Adrenal gland (tissue), 12 donors: ENCODE measurements around the gene MBD3. TPM values are rescaled to one million over a fixed set of nuclear protein-coding genes. Genes with fewer than 3 reads are reported as not detected.

Experiments
- DNase-seq, 7 donors: peaks; one replicate each; pipeline ENCODE4 v3.0.0-alpha.2; 2019 to 2020
- H3K27ac ChIP-seq, 5 donors: fragments of 200-600 bp; sonication (generic) in 4 of 5; 1 replicate in 3 of 5; 2 replicates in 2 of 5; pipeline versions ENCODE4 v1.5.1 to v1.8.0; 2016 to 2020; ENCODE audit warnings: mild to moderate bottlenecking in 1 of 5
- H3K27me3 ChIP-seq: fragments of 200-600 bp; 2 replicates; pipeline ENCODE4 v1.8.0; 2021
- H3K36me3 ChIP-seq, 2 donors: fragments of 200-600 bp; replicated peaks in 1 of 2; 1 replicate in 1 of 2; 2 replicates in 1 of 2; pipeline versions ENCODE4 v1.5.1 to v1.8.0; 2018 to 2022
- H3K4me1 ChIP-seq, 2 donors: fragments of 200-600 bp; replicated peaks in 1 of 2; 1 replicate in 1 of 2; 2 replicates in 1 of 2; pipeline versions ENCODE4 v1.5.1 to v1.8.0; 2018 to 2021
- H3K4me3 ChIP-seq, 4 donors: fragments of 200-600 bp; sonication (generic) in 3 of 4; one replicate each; pipeline ENCODE4 v1.5.1; 2016 to 2018
- H3K9me3 ChIP-seq, 3 donors: fragments of 200-600 bp; sonication (generic) in 1 of 3; replicated peaks in 1 of 3; 1 replicate in 2 of 3; 2 replicates in 1 of 3; pipeline versions ENCODE4 v1.5.1 to v1.8.0; 2016 to 2021
- POLR2A ChIP-seq, 2 donors: fragments of 450-650 bp; IDR thresholded peaks; one replicate each; pipeline ENCODE4 v1.6.1; 2017; ENCODE audit warnings: antibody characterized with exemption in 2 of 2, mild to moderate bottlenecking in 2 of 2, moderate library complexity in 1 of 2
- WGBS, 4 donors: extraction: QIAGEN DNeasy Blood & Tissue Kit in 2 of 4; methylation state at CpG; one replicate each; pipeline versions ENCODE4 v1.1.5 to v1.1.7; 2013 to 2017; 5-methylcytosine and 5-hydroxymethylcytosine counted together
- intact Hi-C, 2 donors: fragments of 100-400 bp; cut with DNase I; formaldehyde crosslinking; loops; one replicate each; pipeline versions ENCODE4 v1.14.1 to v1.15.0; 2022 to 2023
- polyA plus RNA-seq, 3 donors: library from polyadenylated mRNA; stranded (reverse); fragments of 200-250 nt in 2 of 3; fragments of 350-450 nt in 1 of 3; fragmentation: Illumina TruSeq in 1 of 3; extraction: RNeasy Lipid Tissue Mini Kit (QIAGEN cat#74804) in 1 of 3; gene quantifications; one replicate each; pipeline ENCODE4 v1.2.3, GENCODE V29; 2013 to 2014
- total RNA-seq, 9 donors: library from RNA; depleted of rRNA in 4 of 9; stranded (reverse); fragments of >200 nt in 4 of 9; fragments of 120-200 nt in 1 of 9; fragmentation: NEBNext Ultra II Directional in 1 of 9; extraction: Animal tissue kit (Norgen Biotek cat#: 25700) in 1 of 9; gene quantifications; one replicate each; pipeline versions ENCODE4 v1.1.0 to v1.2.4, GENCODE V29; 2013 to 2023
- TF ChIP-seq, protein P1 (sequence below), 6 experiments: fragments of 450-650 bp in 4 of 6; fragments of 200-600 bp in 2 of 6; sonication (generic) in 1 of 6; IDR thresholded peaks; 1 replicate in 5 of 6; 2 replicates in 1 of 6; pipeline versions ENCODE4 v1.5.1 to v1.8.0; 2016 to 2021; ENCODE audit warnings: antibody characterized with exemption in 6 of 6, mild to moderate bottlenecking in 2 of 6, moderate library complexity in 1 of 6
- donor health status: healthy with polysubstance abuse.
- donor health status: Bipolar disorder and iron deficiency.
- donor health status: DM: yes; HTN: yes; CAD: no.
- donor health status: DM: no; HTN: no; CAD: no.
- donor health status: DM: no; HTN: no; CAD: no.
- donor health status: DM: yes; HTN: yes; CAD: no.

The MBD3 gene
- total and polyA plus RNA-seq, 12 donors, result 3.5 to 221 (median 94.0) TPM

DNA sequence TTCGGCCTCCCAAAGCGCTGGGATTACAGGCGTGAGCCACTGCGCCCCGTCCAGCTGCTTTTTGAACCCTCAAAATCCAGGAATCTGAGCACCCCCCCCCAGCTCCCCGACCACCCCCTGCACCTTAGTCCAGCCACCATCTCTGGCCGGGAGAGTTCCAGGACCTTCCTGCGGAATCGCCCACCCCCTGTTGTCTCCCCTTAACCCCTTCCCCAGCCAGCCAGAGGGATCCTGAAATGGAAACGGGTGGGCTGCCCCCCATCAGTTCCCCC lies 772 bp upstream of the MBD3 start:
- H3K4me3 ChIP-seq, result peak overlapping the region in 1 of 4 donors; percentile 94
- no peak for DNase-seq
- H3K27ac ChIP-seq, result no peak overlapping the region
- 20 to 43% (median 39%) methylated on average over 1 to 10 of the region's 10 CpGs for WGBS, 4 donors
- intact Hi-C loops, result no loop called here
- peaks cover 12 to 16% of the 10 kb centered on the region in 2 donors for H3K4me1 ChIP-seq
- peaks cover 0 to 27% of the 10 kb centered on the region in 2 donors for H3K36me3 ChIP-seq
- TF ChIP-seq, protein P1, sequence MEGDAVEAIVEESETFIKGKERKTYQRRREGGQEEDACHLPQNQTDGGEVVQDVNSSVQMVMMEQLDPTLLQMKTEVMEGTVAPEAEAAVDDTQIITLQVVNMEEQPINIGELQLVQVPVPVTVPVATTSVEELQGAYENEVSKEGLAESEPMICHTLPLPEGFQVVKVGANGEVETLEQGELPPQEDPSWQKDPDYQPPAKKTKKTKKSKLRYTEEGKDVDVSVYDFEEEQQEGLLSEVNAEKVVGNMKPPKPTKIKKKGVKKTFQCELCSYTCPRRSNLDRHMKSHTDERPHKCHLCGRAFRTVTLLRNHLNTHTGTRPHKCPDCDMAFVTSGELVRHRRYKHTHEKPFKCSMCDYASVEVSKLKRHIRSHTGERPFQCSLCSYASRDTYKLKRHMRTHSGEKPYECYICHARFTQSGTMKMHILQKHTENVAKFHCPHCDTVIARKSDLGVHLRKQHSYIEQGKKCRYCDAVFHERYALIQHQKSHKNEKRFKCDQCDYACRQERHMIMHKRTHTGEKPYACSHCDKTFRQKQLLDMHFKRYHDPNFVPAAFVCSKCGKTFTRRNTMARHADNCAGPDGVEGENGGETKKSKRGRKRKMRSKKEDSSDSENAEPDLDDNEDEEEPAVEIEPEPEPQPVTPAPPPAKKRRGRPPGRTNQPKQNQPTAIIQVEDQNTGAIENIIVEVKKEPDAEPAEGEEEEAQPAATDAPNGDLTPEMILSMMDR (IDR thresholded peaks at IDR 0.05), result no peak
- no peak for TF ChIP-seq POLR2A (IDR thresholded peaks at IDR 0.05)
- H3K9me3 ChIP-seq, result no peaks in the 10 kb centered on the region
- H3K27me3 ChIP-seq, result no peaks in the 10 kb centered on the region

DNA sequence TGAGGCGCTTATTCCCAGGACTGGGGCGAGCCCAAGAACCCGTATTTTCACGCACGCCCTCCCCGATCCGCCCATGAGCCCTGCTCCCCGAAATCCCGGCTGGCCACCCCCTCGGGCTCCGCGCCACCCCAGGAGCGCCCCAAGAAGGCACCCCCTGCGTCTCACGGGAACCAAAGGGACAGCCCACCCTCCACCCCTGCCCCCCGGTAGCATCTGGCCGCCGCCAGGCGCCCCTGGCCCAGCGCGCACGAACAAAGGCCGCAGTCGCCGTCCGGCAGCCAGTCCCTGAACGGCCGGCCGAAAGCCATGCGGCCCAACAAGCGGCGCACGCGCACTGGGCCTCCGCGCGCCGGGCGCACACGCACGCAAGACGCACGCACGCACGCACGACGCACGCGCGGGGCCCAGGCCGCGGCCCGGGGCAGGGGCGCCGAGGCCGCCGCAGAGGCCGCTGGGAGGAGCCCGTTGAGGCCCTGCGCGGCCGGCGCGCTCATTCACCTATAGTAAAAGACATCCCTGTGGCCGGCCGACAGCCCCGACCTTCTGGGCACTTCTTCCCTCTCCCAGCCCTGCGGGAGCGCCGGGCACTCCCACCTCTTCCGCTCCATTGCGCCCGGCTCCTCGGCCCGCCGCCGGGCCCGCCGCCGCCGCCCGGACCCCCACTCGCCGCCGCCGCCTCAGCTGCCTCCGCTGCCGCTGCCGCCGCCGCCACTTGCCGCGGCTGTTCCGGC lies 476 bp downstream of the MBD3 start:
- DNase-seq, result peak; percentile 83 to 92 (median 87)
- Histone ChIP-seq H3K4me3 (peak overlapping the region; percentile 1 to 94 (median 58)), H3K9me3 (no peaks in the 10 kb centered on the region), H3K27me3 (no peaks in the 10 kb centered on the region), H3K4me1 (peaks cover 12 to 25% of the 10 kb centered on the region in 2 donors), H3K27ac (peak overlapping the region; percentile 67 to 100 (median 92)), H3K36me3 (peaks cover 0 to 16% of the 10 kb centered on the region in 2 donors)
- WGBS, 4 donors, result 0 to 5% (median 0%) methylated on average over 4 to 94 of the region's 94 CpGs
- TF ChIP-seq, protein P1 (IDR thresholded peaks at IDR 0.05), result peak in 2 of 6 experiments; percentile 5 to 8
- peak; percentile 83 to 85 for TF ChIP-seq POLR2A (IDR thresholded peaks at IDR 0.05)
- intact Hi-C loops, result no loop called here

DNA sequence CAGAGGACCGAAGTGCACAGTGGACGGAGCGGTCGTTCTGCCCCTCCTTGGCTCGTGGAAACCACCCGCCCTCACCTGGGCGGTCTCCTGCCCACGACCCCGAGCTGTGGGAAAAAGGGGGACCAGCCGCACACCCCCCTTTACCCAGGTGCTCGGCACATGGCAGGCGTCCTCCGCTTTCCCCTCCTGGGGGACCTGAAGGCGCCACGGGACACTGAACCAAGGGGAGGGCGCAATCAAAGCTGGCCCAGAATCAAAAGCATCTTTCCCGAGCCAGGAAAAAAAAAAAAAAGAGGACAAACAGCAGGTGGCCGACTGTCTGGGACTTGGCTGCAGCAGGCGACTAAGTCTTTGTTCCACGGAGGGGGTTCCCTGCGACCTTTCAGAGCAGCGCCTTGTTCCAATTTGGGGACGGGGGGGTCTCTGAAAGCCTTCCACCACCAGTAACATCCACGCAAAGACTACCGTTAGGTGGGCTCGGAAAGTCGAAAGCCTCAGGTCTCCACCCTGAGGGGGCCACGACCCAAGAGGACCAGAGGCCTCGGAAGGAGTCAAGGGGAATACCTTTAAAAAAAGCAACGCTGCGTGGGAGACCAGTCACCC lies 1.1 kb downstream of the MBD3 start:
- Histone ChIP-seq H3K4me1 (peaks cover 12 to 28% of the 10 kb centered on the region in 2 donors), H3K27me3 (no peaks in the 10 kb centered on the region), H3K27ac (peak overlapping the region; percentile 67 to 100 (median 92)), H3K9me3 (no peaks in the 10 kb centered on the region), H3K4me3 (peak overlapping the region; percentile 1 to 94 (median 58)), H3K36me3 (peaks cover 0 to 10% of the 10 kb centered on the region in 2 donors)
- 0 to 2% (median 1%) methylated on average over 15 to 31 of the region's 31 CpGs for WGBS, 4 donors
- intact Hi-C loops, result no loop called here
- peak in 1 of 7 donors; percentile 34 for DNase-seq
- TF ChIP-seq POLR2A (IDR thresholded peaks at IDR 0.05), result no peak

DNA sequence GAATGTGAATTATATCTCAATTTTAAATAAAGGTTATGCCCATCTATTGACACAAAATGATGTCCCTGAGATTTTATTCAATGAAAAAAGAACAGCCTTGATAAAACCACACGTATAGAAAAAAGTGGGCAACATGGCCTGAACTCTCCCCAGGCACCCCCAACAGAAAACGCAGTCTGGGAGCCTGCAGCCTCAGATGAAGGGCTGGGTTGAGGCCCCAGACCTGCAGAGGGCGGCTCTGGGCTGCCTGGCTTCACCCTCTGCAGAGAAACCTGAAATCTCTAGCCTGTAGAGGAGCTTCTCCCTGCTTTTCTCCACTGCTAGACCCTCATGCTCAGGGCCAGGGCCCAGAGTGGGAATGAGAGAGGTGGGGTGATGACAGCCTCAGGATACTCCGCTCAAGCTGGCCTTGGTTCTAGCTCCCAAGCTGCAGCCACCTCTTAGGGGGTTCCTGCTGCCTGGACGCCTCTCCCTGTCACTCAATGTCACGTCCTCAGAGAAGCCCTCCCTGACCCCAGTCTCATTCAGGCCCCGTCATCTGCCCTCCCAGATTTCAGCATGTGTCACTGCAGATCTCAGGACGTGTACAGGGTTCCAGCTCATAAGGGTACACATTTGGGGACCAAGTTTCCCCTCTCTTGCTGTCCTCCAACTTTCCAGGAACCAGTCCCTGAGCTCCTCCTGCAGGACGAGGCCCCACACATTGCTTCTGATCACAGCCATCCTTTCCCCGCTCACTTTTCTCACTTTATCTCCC lies 1.8 kb downstream of the MBD3 start:
- H3K27me3 ChIP-seq, result no peaks in the 10 kb centered on the region
- 21 to 30% (median 22%) methylated on average over 10 of the region's 10 CpGs for WGBS, 4 donors
- peak overlapping the region in 2 of 5 donors; percentile 90 to 96 for H3K27ac ChIP-seq
- TF ChIP-seq, protein P1 (IDR thresholded peaks at IDR 0.05), result peak in 1 of 6 experiments; percentile 13
- no peak for TF ChIP-seq POLR2A (IDR thresholded peaks at IDR 0.05)
- H3K9me3 ChIP-seq, result no peaks in the 10 kb centered on the region
- intact Hi-C loops, result no loop called here
- H3K36me3 ChIP-seq, result peaks cover 0 to 3% of the 10 kb centered on the region in 2 donors
- H3K4me3 ChIP-seq, result peak overlapping the region in 1 of 4 donors; percentile 94
- H3K4me1 ChIP-seq, result peaks cover 12 to 28% of the 10 kb centered on the region in 2 donors
- DNase-seq, result no peak
